Brain microvascular endothelial cell (primary cell): ENCODE measurements around the gene KCTD12.
"Not testable (repeated sequence)": the region's sequence is repeated elsewhere in the genome, so short reads cannot be mapped to it uniquely, and the experiment has no call there.

Experiments used
- DNase-seq: peaks from one replicate; pipeline ENCODE4 v3.0.0-alpha.2; 2020
- H3K27ac ChIP-seq: fragments of 250-450 bp; sonication (Bioruptor Pico); 2 replicates; pipeline ENCODE4 v1.5.1; 2020; ENCODE audit warnings: mild to moderate bottlenecking, moderate library complexity
- H3K27me3 ChIP-seq: fragments of 250-450 bp; sonication (Bioruptor Pico); replicated peaks from 2 replicates; pipeline ENCODE4 v1.5.1; 2020; ENCODE audit warnings: mild to moderate bottlenecking
- H3K36me3 ChIP-seq: fragments of 250-450 bp; sonication (Bioruptor Pico); replicated peaks from 2 replicates; pipeline ENCODE4 v1.5.1; 2020; ENCODE audit warnings: mild to moderate bottlenecking
- H3K4me3 ChIP-seq: 2 replicates; pipeline ENCODE4 v1.5.1; 2011; ENCODE audit warnings: low read depth, mild to moderate bottlenecking, control low read depth, low read length, moderate library complexity
- in situ Hi-C: cut with HindIII; loops from 2 replicates; pipeline ENCODE4 v1.10.0; 2017; ENCODE audit warnings: low sequenced_read_pairs, low pct_ligation_motif_present
- TF ChIP-seq, protein P1 (sequence below): IDR thresholded peaks from 2 replicates; pipeline ENCODE4 v1.5.1; 2011; ENCODE audit warnings: low read depth, mild to moderate bottlenecking, moderate library complexity, low read length, control low read depth, inconsistent platforms; ENCODE audit errors: missing control alignments

The KCTD12 gene

DNA sequence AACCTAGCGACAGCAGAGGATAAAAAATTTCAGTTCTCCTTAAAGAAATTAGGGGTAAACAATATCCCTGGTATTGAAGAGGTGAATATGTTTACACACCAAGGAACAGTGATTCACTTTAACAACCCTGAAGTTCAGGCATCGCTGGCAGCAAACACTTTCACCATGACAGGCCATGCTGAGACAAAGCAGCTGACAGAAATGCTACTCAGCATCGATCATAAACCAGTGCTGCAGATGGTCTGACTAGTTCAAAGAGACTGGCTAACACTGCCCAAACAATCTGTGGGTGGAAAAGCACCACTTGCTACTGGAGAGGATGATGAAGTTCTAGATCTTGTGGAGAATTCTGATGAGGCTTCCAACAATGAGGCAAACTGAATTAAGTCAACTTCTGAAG is 42.3 kb upstream of the KCTD12 start:
- H3K27ac ChIP-seq = no peak overlapping the region

DNA sequence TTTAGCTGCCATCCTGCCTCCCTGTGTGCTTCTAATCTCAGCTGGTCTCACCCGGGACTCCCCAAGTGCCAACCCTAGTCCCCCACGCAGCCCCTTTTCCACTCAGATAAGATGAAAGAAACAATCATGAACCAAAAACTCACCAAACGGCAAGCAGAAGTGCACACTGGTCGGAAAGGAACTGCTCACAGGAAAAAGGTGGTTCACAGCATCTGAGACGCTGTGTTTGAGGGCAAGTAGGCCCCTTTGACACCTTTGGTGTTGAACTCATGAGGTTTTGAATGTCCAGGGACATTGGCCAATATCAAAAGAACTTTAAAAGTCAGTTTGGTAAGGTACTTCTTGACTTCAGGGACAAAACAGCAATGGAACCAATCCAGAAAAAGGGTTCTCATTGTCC is 41.8 kb upstream of the KCTD12 start:
- H3K4me3 ChIP-seq = no peak overlapping the region
- no peak overlapping the region for H3K27ac ChIP-seq
- H3K36me3 ChIP-seq = no peaks in the 10 kb centered on the region
- DNase-seq = no peak
- no peaks in the 10 kb centered on the region for H3K27me3 ChIP-seq
- in situ Hi-C loops = no loop called here
- TF ChIP-seq, protein P1, sequence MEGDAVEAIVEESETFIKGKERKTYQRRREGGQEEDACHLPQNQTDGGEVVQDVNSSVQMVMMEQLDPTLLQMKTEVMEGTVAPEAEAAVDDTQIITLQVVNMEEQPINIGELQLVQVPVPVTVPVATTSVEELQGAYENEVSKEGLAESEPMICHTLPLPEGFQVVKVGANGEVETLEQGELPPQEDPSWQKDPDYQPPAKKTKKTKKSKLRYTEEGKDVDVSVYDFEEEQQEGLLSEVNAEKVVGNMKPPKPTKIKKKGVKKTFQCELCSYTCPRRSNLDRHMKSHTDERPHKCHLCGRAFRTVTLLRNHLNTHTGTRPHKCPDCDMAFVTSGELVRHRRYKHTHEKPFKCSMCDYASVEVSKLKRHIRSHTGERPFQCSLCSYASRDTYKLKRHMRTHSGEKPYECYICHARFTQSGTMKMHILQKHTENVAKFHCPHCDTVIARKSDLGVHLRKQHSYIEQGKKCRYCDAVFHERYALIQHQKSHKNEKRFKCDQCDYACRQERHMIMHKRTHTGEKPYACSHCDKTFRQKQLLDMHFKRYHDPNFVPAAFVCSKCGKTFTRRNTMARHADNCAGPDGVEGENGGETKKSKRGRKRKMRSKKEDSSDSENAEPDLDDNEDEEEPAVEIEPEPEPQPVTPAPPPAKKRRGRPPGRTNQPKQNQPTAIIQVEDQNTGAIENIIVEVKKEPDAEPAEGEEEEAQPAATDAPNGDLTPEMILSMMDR = no peak

More for the DNA sequence above, 42.3 kb upstream of the KCTD12 start:
- Histone ChIP-seq H3K4me3 (no peak overlapping the region), H3K27me3 (no peaks in the 10 kb centered on the region), H3K36me3 (no peaks in the 10 kb centered on the region)
- in situ Hi-C loops = no loop called here
- TF ChIP-seq, protein P1 = no peak
- DNase-seq = no peak

DNA sequence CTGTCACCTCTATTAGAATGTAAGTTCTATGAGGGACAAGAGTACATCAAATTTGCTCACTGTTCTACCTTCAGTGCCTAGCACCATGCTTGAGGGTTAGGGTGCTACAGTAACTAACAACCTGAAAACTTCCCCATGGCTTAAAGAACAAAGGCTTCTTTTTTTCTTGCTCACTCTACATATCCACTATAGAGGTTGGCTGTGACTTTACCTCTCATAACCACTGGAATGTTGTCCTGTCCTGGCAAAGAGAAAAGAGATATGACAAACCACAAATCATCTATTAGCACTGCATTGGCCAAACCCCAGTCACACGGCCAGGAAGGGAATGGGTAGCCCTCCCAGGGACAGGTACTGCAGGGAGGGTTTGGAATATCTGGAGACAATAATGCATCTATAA is 38.9 kb upstream of the KCTD12 start:
- in situ Hi-C loops = no loop called here
- no peak overlapping the region for H3K4me3 ChIP-seq
- H3K27me3 ChIP-seq = no peaks in the 10 kb centered on the region
- TF ChIP-seq, protein P1 = no peak
- no peak for DNase-seq
- no peaks in the 10 kb centered on the region for H3K36me3 ChIP-seq
- H3K27ac ChIP-seq = no peak overlapping the region

DNA sequence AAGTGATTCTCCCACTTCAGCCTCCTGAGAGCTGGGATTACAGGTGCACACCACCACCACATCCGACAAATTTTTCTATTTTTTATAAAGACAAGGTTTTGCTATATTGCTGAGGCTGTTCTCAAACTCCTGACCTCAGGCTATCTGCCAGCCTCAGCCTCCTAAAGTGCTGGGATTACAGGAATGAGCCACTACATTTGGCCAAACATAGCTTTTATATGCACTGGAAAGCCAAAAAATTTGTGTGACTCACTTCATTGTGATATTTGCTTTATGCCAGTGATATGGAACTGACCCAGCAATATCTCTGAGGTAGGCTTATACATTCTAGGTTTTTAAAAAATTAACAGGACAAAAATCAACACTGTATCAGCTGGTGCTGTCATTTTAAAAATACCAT is 35.3 kb upstream of the KCTD12 start:
- no peak overlapping the region for H3K4me3 ChIP-seq
- H3K27ac ChIP-seq = no peak overlapping the region
- in situ Hi-C loops = loop anchor here (25.0 kb wide), 1 partner anchor 1059 kb away; no protein-coding TSS in a partner anchor
- no peaks in the 10 kb centered on the region for H3K27me3 ChIP-seq
- DNase-seq = no peak
- H3K36me3 ChIP-seq = no peaks in the 10 kb centered on the region
- TF ChIP-seq, protein P1 = no peak

DNA sequence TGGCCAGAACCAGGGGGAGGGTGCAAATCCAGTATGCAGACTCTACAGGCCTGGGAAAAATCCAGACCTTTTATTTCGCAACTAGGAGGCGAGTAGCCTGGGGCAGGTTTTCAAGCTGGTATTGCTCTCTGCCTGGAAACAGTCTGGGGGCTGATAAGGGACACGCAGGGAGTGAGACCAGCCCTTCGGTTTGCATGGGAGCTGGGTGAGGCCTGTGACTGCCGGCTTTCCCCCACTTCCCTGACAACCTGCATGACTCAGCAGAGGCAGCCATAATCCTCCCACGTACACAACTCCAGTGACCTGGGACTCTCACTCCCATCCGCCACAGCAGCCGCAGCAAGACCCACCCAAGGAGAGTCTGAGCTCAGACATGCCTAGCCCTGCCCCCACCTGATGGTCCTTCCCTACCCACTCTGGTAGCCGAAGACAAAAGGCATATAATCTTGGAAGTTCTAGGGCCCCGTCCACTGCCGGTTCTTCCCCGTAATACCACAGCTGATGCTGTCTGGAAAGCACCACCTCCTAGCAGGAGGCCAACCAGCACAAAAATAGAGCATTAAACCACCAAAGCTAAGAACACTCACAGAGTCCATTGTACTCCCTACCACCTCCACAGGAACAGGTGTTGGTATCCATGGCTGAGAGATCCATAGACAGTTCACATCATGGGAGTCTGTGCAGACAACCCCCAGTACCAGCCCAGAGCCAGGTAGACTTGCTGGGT is 31.7 kb upstream of the KCTD12 start:
- in situ Hi-C loops = loop anchor here (25.0 kb wide), 1 partner anchor 1056 kb away; no protein-coding TSS in a partner anchor
- DNase-seq, H3K27me3 ChIP-seq, H3K36me3 ChIP-seq, H3K27ac ChIP-seq, H3K4me3 ChIP-seq: not testable (repeated sequence)

DNA sequence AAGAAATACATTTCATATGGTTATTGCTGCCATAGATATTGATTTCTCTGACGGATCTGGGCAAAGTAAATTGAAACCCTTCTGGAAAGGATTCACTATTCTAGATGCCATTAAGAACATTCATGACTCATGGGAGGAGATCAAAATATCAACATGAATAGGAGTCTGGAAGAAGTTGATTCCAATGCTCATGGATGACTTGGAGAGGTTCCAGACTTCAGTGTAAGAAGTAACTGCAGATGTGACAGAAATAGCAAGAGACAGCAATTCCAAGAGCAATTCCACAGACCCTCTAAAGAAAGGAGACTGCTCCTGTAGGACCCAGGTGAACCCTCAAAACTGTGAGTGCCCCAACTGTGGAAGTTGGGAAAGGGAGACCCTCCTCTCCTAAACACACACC is 30.9 kb upstream of the KCTD12 start:
- TF ChIP-seq, protein P1 = no peak
- Histone ChIP-seq H3K27me3 (no peaks in the 10 kb centered on the region), H3K4me3 (no peak overlapping the region), H3K27ac (no peak overlapping the region), H3K36me3 (no peaks in the 10 kb centered on the region)
- in situ Hi-C loops = loop anchor here (25.0 kb wide), 1 partner anchor 1055 kb away; no protein-coding TSS in a partner anchor
- no peak for DNase-seq
